GM19463 (cell line): Measurements from ENCODE around the gene RFC2.
"Not testable (repeated sequence)": the region's sequence is repeated elsewhere in the genome, so short reads cannot be mapped to it uniquely, and the experiment has no call there.

Source experiments
- ATAC-seq: cut with Tn5 transposase; IDR thresholded peaks from one replicate; pipeline ENCODE4 v1.9.1; 2021; ENCODE audit warnings: mild to moderate bottlenecking, moderate library complexity; ENCODE audit not compliant: unreplicated experiment

Gene RFC2

GRCh38 chr7:74252893-74253292 is 1.3 kb downstream of the RFC2 start:
- ATAC-seq = no peak

- not testable (repeated sequence) for ATAC-seq
Observed at GRCh38 chr7:74249058-74249457, 5.1 kb downstream of the RFC2 start.

GRCh38 chr7:74248156-74248555 is 6.0 kb downstream of the RFC2 start:
- ATAC-seq = no peak

GRCh38 chr7:74246497-74246896 is 7.7 kb downstream of the RFC2 start:
- no peak for ATAC-seq

GRCh38 chr7:74242122-74242443 is 12.1 kb downstream of the RFC2 start:
- no peak for ATAC-seq

- ATAC-seq = no peak
Observed at GRCh38 chr7:74240482-74240881, 13.7 kb downstream of the RFC2 start.

GRCh38 chr7:74236284-74236683 is 17.9 kb downstream of the RFC2 start:
- no peak for ATAC-seq

- no peak for ATAC-seq
Observed at GRCh38 chr7:74235518-74236268, 18.5 kb downstream of the RFC2 start.

GRCh38 chr7:74233655-74234285 is 20.4 kb downstream of the RFC2 start:
- ATAC-seq = no peak

- peak; percentile 72 for ATAC-seq
Observed at GRCh38 chr7:74231232-74231590, 23.0 kb downstream of the RFC2 start.

- ATAC-seq = peak; percentile 29
Observed at GRCh38 chr7:74230446-74231231, 23.6 kb downstream of the RFC2 start.

- no peak for ATAC-seq
Observed at GRCh38 chr7:74228951-74229900, 25.0 kb downstream of the RFC2 start.

- no peak for ATAC-seq
Observed at GRCh38 chr7:74226633-74227032, 27.6 kb downstream of the RFC2 start.

GRCh38 chr7:74225400-74225799 is 28.8 kb downstream of the RFC2 start:
- no peak for ATAC-seq

GRCh38 chr7:74224907-74225306 is 29.3 kb downstream of the RFC2 start:
- ATAC-seq = not testable (repeated sequence)

- ATAC-seq = no peak
Observed at GRCh38 chr7:74224511-74224832, 29.7 kb downstream of the RFC2 start.

GRCh38 chr7:74223711-74224510 is 30.3 kb downstream of the RFC2 start:
- ATAC-seq = no peak

GRCh38 chr7:74222851-74223710 is 31.1 kb downstream of the RFC2 start:
- ATAC-seq = no peak

GRCh38 chr7:74221713-74222112 is 32.5 kb downstream of the RFC2 start:
- ATAC-seq = no peak
